Glomerular endothelial cell (primary cell): ENCODE results near the gene SUSD4. TPM values are rescaled to one million over a fixed set of nuclear protein-coding genes. Genes with fewer than 3 reads are reported as not detected.

Experiments
- DNase-seq: peaks from one replicate; pipeline ENCODE4 v3.0.0-alpha.2; 2011; ENCODE audit warnings: low read depth, low spot score; ENCODE audit errors: extremely low read depth
- total RNA-seq: library from RNA; depleted of rRNA; stranded (reverse); fragments of >200 nt; gene quantifications from 2 replicates; pipeline ENCODE4 v1.2.3, GENCODE V29; 2015

Gene SUSD4
- total RNA-seq, 1 donor from 2014 or later = not detected

DNA sequence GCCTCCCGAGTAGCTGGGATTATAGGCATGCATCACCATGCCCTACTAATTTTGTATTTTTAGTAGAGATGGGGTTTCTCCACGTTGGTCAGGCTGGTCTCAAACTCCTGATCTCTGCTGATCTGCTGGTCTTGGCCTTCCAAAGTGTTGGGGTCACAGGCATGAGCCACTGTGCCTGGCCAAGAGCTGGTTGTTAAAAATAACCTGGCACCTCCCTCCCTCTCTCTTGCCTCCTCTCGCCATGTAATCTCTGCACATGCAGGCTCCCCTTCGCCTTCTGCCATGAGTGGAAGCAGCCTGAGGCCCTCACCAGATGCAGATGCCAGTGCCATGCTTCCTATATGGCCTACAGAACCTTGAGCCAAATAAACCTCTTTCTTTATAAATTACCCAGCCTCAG is 146.2 kb downstream of the SUSD4 start:
- DNase-seq = no peak

- no peak for DNase-seq
These were observed 147.3 kb downstream of the SUSD4 start for GRCh38 chr1:223216531-223217205.

- DNase-seq = no peak
These were observed 147.9 kb downstream of the SUSD4 start for GRCh38 chr1:223216074-223216473.

GRCh38 chr1:223215026-223215425 is 148.9 kb downstream of the SUSD4 start:
- DNase-seq = no peak

DNA sequence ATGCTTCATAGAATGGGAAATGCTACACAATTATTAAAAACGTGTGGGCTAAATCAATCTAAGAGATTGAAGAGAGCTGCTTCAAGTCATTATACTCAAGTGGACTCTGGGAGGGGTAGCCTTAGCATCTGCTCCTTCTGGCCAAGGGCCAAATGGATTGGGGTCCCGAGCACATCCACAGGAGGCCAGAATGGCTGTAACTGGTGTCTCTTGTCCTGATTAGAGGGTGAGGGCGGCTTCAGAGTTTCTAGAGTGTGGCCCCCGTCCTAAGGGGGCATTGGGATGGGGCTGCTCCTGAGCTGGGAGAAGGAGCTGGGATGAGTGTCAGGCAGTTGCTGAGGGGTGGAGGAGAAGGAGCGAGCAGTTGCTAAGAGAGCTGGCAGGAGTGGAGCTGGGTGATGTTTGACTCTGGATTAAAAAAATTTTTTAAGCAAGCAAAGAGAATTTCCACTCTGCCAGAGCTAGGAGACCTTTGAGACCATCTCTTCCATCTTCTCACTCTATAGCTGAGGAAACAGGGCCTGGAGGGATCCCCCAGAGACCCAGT is 149.6 kb downstream of the SUSD4 start:
- no peak for DNase-seq

DNA sequence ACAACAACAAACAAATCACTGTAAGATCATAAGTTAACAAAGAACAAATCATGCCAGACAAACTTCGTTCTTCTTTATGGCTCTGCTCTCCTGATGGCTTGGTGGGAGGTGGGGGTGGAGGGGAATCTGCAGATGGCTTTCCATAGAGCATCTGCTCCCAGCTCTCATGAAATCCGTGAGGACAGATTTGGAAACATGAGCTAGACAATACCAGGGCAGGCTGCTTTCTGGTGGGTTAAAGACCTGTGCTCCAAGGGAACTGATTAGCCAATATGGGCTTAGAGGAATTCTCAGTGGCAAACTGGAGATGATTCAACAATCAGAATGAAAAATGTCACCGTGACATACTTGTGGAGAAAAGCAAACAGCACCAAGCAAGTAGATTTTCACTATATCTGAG is 151.5 kb downstream of the SUSD4 start:
- no peak for DNase-seq

DNA sequence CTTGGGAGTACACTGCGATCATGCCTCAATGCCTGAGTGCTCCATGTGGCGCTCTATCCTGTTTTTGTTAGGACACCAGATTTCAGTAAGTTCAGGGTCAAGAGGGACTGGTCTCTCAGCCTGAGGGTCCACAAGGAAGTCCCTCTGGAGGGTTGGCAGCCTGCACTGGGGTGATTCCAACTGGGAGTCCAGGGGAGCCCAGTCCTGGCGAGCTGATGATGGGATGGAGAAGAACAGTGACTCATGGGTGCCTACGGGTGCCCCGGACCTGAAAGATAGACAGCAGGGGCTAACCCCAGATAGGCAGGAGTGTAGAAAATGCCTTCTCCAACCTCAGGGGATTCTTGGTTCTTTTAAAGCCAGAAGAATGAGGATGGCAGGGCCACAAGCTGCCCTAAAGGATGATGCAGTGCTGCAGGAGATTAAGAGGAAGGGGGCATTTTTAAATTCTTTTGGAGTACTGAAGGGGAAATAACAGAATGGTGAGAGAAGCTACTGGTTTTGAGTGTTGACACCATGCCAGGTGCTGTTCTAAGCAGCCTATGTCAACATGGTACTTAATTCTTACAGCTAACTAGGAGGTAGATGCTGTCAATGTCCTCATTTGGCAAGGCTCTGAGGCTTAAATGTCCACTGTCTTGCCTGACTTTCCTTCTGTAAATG is 152.5 kb downstream of the SUSD4 start:
- DNase-seq = no peak

- no peak for DNase-seq
These were observed 153.2 kb downstream of the SUSD4 start for GRCh38 chr1:223210788-223211120.

DNA sequence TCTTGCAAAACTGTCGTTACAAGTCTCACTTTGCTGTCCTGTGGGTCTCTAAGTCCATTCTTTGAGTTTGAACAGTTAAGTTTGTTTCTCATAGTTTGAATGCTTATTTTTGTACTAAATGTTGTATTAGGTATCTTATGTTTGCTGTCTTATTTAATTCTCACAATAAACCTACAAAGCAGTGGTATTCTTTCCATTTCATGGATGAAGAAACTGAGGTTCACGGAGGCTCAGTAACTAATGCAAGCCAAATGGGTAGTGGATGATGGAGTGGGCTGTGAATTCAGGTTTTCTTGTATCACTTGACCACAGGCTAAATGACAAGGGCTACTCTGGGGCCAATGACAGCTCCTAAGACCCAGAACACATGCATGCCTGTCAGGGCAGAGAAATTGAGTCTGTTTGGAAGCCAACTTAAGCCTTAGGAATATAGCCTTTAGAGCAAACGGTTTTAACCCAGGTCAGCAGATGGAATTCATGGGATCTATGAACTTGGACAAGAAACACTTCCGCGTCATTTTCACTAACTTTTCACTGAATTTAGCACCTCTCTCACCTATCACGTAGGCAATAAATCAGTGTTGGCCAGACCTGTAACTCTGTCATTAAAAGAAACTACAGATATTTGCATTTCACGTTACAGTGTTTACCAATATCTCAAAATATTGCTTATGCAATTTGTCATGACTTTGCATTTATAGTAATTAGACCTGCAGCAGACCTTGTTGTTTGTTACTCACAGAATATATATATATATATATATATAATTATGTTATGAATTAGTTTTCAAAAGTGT is 153.8 kb downstream of the SUSD4 start:
- no peak for DNase-seq

GRCh38 chr1:223209293-223209898 is 154.6 kb downstream of the SUSD4 start:
- DNase-seq = no peak

GRCh38 chr1:223208164-223209076 is 155.6 kb downstream of the SUSD4 start:
- no peak for DNase-seq

DNA sequence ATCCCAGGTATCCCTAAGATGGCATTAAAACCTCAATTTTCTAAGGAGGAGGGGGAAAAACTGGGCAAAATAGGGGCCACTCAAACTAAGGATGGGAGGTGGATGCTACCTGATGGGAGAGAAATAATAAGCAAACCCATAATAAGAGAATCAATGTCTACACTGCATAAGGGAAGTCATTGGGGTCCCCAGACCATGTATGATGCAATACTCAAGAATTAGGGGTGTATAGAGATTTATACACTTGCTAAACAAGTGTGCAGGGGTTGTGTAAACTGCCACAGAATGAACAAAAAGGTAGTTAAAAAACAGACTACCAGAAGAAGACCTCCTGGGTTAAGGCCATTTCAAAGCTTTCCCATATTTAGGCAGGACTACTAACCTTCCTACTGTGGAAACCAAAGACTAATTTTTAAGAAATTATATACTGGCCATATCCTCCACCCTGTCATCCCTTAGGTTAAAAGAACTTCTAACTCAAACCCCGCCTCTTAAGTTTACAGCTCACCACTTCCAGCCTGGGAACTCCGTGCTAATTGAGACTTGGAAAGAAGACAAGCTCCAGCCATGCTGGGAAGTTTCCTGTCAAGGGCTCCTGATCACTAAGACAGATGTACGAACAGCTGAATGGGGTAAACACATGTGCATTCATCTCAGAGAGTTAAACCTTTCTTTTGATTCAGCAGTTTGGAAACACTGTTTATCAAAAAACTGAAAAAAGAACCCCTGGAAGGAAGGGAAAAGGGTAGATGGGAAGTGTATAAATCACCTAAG is 156.5 kb downstream of the SUSD4 start:
- no peak for DNase-seq

GRCh38 chr1:223204424-223204823 is 159.6 kb downstream of the SUSD4 start:
- DNase-seq = no peak

DNA sequence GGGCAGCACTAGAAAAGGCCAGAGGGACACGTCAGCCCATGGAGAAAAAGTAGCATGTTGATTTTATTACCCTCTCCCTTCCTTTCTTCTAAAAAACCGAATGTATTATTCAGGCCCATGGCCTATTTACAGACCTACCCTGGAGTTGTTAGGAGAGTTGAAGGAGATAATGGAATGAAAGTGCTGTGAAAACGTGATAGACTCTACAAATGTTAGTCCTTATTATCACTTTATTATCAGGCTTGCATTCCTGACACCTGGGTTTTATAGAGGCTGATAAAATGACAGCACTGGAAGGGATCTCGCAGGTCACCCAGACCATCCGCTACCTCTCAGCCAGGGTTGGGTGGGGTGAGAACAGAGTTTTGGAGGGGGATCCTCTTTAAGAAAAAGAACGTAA is 160.3 kb downstream of the SUSD4 start:
- no peak for DNase-seq

- no peak for DNase-seq
These were observed 161.0 kb downstream of the SUSD4 start for GRCh38 chr1:223203034-223203408.

GRCh38 chr1:223202376-223203033 is 161.5 kb downstream of the SUSD4 start:
- no peak for DNase-seq

- DNase-seq = no peak
These were observed 162.0 kb downstream of the SUSD4 start for GRCh38 chr1:223201967-223202366.

- DNase-seq = no peak
These were observed 163.1 kb downstream of the SUSD4 start for GRCh38 chr1:223200903-223201302.

GRCh38 chr1:223199094-223199647 is 164.8 kb downstream of the SUSD4 start:
- DNase-seq = no peak
